Mesothelial cell of epicardium (in vitro differentiated cells): ENCODE data around the gene IL21R. TPM values are rescaled to one million over a fixed set of nuclear protein-coding genes. Genes with fewer than 3 reads are reported as not detected.

Experiments
- DNase-seq, 2 experiments: peaks; one replicate each; pipeline ENCODE4 v3.0.0; 2021; ENCODE audit warnings: low spot score in 2 of 2; ENCODE audit not compliant: unreplicated experiment in 2 of 2
- H3K27ac Mint-ChIP-seq: 2 replicates; pipeline ENCODE4 v1.8.0; 2021; ENCODE audit warnings: mixed read lengths
- H3K27me3 Mint-ChIP-seq: 2 replicates; pipeline ENCODE4 v1.8.0; 2021; ENCODE audit warnings: low read depth, mixed read lengths
- H3K36me3 Mint-ChIP-seq: 2 replicates; pipeline ENCODE4 v1.8.0; 2021; ENCODE audit warnings: mixed read lengths
- H3K4me1 Mint-ChIP-seq: 2 replicates; pipeline ENCODE4 v1.8.0; 2021; ENCODE audit warnings: mixed read lengths
- H3K4me3 Mint-ChIP-seq: 2 replicates; pipeline ENCODE4 v1.8.0; 2021; ENCODE audit warnings: mild to moderate bottlenecking, moderate library complexity, mixed read lengths
- H3K9me3 Mint-ChIP-seq: 2 replicates; pipeline ENCODE4 v1.8.0; 2021; ENCODE audit warnings: mixed read lengths
- CTCF ChIP-seq: fragments of 200-600 bp; sonication (generic); IDR thresholded peaks from one replicate; pipeline ENCODE4 v1.5.0; 2021; ENCODE audit warnings: antibody characterized with exemption; ENCODE audit not compliant: unreplicated experiment
- total RNA-seq: library from RNA; stranded (reverse); gene quantifications from 3 replicates; pipeline ENCODE4 v1.2.1, GENCODE V29; 2021

Gene IL21R
- total RNA-seq, 1 donor from 2014 or later: 0.22 TPM

- H3K36me3 Mint-ChIP-seq: no peaks in the 10 kb centered on the region
- H3K4me3 Mint-ChIP-seq: no peak overlapping the region
- no peaks in the 10 kb centered on the region for H3K9me3 Mint-ChIP-seq
- H3K27me3 Mint-ChIP-seq: peaks cover 8% of the 10 kb centered on the region
- H3K4me1 Mint-ChIP-seq: no peaks in the 10 kb centered on the region
- no peak for DNase-seq
- no peak for TF ChIP-seq CTCF
- no peak overlapping the region for H3K27ac Mint-ChIP-seq
Observed at GRCh38 chr16:27377666-27378485, 24.1 kb upstream of the IL21R start.

- Mint-ChIP-seq H3K4me1 (no peaks in the 10 kb centered on the region), H3K4me3 (no peak overlapping the region), H3K9me3 (peaks cover under 1% of the 10 kb centered on the region), H3K36me3 (no peaks in the 10 kb centered on the region), H3K27me3 (peaks cover 8% of the 10 kb centered on the region), H3K27ac (no peak overlapping the region)
- no peak for DNase-seq
- no peak for TF ChIP-seq CTCF
Observed at GRCh38 chr16:27378871-27379481, 23.0 kb upstream of the IL21R start.

GRCh38 chr16:27379919-27380318 is 22.1 kb upstream of the IL21R start:
- no peak overlapping the region for H3K4me3 Mint-ChIP-seq
- peaks cover 14% of the 10 kb centered on the region for H3K27me3 Mint-ChIP-seq
- no peaks in the 10 kb centered on the region for H3K36me3 Mint-ChIP-seq
- TF ChIP-seq CTCF: no peak
- no peak overlapping the region for H3K27ac Mint-ChIP-seq
- DNase-seq: no peak
- H3K9me3 Mint-ChIP-seq: peaks cover 10% of the 10 kb centered on the region
- no peaks in the 10 kb centered on the region for H3K4me1 Mint-ChIP-seq

GRCh38 chr16:27381236-27381635 is 20.7 kb upstream of the IL21R start:
- no peak for TF ChIP-seq CTCF
- no peak overlapping the region for H3K27ac Mint-ChIP-seq
- H3K36me3 Mint-ChIP-seq: no peaks in the 10 kb centered on the region
- peaks cover 14% of the 10 kb centered on the region for H3K27me3 Mint-ChIP-seq
- H3K4me1 Mint-ChIP-seq: no peaks in the 10 kb centered on the region
- H3K4me3 Mint-ChIP-seq: no peak overlapping the region
- peaks cover 12% of the 10 kb centered on the region for H3K9me3 Mint-ChIP-seq
- DNase-seq: no peak

GRCh38 chr16:27381974-27382855 is 19.8 kb upstream of the IL21R start:
- no peaks in the 10 kb centered on the region for H3K36me3 Mint-ChIP-seq
- H3K27me3 Mint-ChIP-seq: peaks cover 17% of the 10 kb centered on the region
- peaks cover 20% of the 10 kb centered on the region for H3K9me3 Mint-ChIP-seq
- no peak for TF ChIP-seq CTCF
- DNase-seq: no peak
- H3K27ac Mint-ChIP-seq: no peak overlapping the region
- H3K4me1 Mint-ChIP-seq: no peaks in the 10 kb centered on the region
- H3K4me3 Mint-ChIP-seq: no peak overlapping the region
